ENCODE results near the gene TOPAZ1.

GRCh38 chr3:44198284-44199269 lies 43.1 kb upstream of the TOPAZ1 start:
- TF ChIP-seq EZH2 (IDR thresholded peaks at IDR 0.05) = no peak
- no peak for TF ChIP-seq POLR2AphosphoS5 (IDR thresholded peaks at IDR 0.05; ENCODE audit: borderline replicate concordance, low read depth, low read length)
- no peak for TF ChIP-seq FOXP2 (optimal IDR thresholded peaks at IDR 0.05; ENCODE audit: control extremely low read depth, extremely low read length, insufficient read depth)

All from SK-N-MC (cell line).